GM12874 (cell line): ENCODE results near the gene HDAC8.

Source experiments
- TF ChIP-seq, protein P1 (sequence below): IDR thresholded peaks from 2 replicates; pipeline ENCODE4 v1.5.1; 2011; ENCODE audit warnings: low read depth, mild to moderate bottlenecking, control low read depth, low read length, moderate library complexity; ENCODE audit not compliant: insufficient read depth

HDAC8 gene

DNA sequence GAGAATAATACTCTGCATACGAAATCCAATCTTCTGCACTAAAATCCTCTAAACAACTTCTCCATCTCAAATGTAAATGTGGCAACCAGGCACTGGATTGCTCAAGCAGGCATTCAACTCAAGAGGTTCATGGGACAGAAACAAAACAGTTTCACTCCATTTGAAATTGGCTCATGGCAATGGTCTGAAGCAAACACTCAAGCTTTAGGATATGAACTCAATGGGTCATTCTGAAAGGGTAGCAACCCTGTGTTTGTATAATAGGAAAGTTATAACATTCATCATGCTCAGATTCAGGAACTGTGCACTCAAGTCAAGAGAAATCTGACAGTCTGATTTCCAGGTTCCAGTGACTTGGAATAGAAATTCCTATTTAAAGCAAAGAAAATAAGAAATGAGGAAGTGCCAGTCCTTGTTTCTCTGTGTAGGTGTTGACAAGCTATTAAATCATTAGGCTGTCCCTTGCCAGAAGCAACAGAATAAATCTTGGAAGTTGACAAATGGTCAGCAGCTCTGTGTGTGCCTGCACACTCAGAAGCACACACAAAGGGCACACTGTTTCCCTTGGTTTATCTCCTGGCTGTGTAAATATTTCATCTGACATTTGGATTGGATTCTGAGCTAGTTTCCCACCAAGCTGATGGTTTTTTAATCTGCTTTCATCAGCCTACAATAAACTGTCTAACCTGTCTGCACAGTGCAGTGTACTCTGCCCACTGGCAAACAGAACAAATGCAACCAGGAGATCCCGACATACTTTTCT, 191.0 kb downstream of the HDAC8 start:
- TF ChIP-seq, protein P1, sequence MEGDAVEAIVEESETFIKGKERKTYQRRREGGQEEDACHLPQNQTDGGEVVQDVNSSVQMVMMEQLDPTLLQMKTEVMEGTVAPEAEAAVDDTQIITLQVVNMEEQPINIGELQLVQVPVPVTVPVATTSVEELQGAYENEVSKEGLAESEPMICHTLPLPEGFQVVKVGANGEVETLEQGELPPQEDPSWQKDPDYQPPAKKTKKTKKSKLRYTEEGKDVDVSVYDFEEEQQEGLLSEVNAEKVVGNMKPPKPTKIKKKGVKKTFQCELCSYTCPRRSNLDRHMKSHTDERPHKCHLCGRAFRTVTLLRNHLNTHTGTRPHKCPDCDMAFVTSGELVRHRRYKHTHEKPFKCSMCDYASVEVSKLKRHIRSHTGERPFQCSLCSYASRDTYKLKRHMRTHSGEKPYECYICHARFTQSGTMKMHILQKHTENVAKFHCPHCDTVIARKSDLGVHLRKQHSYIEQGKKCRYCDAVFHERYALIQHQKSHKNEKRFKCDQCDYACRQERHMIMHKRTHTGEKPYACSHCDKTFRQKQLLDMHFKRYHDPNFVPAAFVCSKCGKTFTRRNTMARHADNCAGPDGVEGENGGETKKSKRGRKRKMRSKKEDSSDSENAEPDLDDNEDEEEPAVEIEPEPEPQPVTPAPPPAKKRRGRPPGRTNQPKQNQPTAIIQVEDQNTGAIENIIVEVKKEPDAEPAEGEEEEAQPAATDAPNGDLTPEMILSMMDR: no peak

DNA sequence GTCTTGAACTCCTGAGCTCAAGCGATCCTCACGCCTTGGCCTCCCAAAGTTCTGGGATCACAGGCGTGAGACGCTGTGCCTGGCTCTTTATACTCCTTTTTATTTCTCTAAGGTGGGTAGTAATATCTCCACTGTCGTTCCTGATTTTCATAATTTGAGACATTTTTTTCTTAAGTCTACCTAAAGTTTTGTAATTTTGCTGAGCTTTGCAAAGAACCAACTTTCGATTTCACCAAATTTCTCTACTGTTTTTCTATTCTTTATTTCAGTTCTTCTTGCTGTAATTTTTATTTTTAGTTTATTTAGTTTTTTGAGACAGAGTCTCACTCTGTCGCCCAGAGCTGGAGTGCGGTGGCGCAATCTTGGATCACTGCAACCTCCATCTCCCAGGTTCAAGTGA, 196.5 kb downstream of the HDAC8 start:
- TF ChIP-seq, protein P1: no peak

DNA sequence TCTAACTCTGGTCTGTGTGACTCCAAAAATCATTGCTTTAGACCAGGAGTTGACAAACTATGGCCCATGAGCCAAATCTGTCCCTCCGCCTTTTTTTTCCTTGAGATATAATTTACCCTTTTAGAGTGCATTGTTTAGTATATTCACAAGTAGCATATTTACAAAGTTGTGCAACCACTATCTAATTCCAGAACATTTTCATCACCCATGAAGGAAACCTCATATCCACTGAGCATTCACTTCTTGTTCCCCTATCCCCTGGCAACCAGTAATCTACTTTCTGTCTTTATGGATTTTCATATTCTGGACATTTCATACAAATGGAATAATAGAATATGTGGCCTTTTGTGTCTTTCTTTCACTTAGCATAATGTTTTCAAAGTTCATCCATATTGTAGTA, 199.5 kb downstream of the HDAC8 start:
- TF ChIP-seq, protein P1: no peak

DNA sequence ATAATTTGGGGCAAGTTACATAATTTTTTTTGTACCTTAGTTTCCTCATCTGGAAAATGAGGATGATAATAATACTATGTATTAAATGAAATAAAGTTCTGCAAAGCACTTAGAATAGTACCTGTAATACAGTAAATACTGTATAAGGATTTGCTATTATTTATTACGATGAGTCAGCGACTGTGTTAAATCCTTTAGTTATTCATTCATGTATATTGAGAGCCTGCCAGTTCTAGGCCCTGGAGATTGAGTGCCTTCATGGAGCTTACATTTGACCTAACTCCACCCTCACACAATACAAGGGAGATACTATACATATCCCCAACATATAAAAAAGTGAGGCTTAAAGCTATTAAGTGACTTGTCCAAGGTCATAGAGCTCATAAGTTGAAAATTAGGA, 199.9 kb downstream of the HDAC8 start:
- TF ChIP-seq, protein P1: no peak

DNA sequence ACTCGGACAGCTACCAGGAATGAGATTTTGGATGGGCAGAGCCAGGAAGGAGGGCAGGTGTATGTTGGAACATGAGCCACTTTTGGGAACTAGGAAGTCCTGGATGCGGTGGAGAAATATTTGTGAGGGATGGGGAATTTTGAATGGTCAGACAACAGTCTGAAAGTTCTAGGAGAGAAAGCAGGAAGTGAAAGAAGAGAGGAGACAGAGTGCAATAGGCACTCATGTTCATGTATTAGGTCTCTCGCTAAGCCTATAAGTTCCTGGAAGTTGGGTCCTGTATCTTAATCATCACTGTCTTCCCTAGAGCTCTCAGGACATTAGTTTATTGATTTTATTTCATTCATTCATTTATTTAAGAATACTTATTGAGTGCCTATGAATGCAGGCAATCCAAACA, 201.2 kb downstream of the HDAC8 start:
- TF ChIP-seq, protein P1: no peak

DNA sequence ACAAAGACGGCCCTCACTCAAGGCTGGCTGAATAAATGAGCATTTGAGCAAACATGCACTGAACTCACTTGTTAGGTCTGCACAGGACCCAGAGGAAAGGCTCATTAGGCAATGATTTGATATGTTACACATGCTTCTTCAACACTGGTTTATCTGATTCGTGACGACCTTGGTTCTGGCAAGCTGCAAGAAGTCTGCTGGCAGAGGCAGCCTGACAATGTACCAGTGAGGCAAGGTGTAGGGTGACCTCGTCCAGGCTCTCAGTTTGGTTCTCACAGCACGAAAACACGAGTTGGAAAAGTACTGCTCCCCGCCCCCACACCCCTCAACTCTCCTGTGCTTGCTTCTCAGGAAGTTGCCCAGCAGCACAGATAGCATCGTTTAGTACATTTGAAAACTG, 203.8 kb downstream of the HDAC8 start:
- TF ChIP-seq, protein P1: no peak

DNA sequence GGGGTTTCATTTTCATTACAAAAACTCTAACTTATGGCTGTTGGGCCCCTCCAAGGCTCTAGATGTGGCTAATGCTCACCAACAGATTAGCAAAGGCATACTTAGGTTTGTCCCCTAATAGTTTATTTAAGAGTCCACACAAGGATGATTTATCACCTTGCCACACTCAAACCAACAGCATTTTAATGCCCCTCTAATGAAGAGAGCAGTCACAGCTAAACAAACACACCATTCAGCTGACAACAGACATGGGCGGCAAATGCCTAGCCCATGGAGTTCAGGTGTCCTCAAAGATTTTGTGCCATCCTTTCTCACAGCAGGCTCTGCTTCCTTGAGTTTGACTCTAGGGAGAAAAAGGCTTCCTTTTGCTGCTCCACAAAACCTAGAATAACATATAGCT, 205.1 kb downstream of the HDAC8 start:
- TF ChIP-seq, protein P1: no peak
